B cell (primary cell): Measurements from ENCODE around the gene CCL25. TPM values are rescaled to one million over a fixed set of nuclear protein-coding genes. Genes with fewer than 3 reads are reported as not detected.

ENCODE experiments used
- ATAC-seq: fragments of 200-7000 bp; cut with Tn5 transposase; one replicate; pipeline ENCODE4 v1.10.0; 2021; ENCODE audit warnings: low read depth, mild to moderate bottlenecking, moderate number of reproducible peaks, moderate library complexity
- CTCF ChIA-PET: fragments of 350-600 bp; sonication (Branson Sonifier 250); formaldehyde crosslinking; loops from one replicate; lab custom pipeline; 2021; ENCODE audit warnings: antibody characterized with exemption, inconsistent platforms; lab: Charles Lee
- POLR2A ChIA-PET: fragments of 350-600 bp; sonication (Branson Sonifier 250); formaldehyde crosslinking; loops from one replicate; lab custom pipeline; 2021; ENCODE audit warnings: antibody characterized with exemption; lab: Charles Lee
- DNase-seq: peaks from one replicate; pipeline ENCODE4 v3.0.0; 2013
- H2AFZ ChIP-seq: 2 replicates; pipeline ENCODE4 v1.6.1; 2012; ENCODE audit warnings: mild to moderate bottlenecking, low read depth, low read length; ENCODE audit not compliant: insufficient read depth, poor library complexity, severe bottlenecking
- H3K27ac ChIP-seq, 2 donors: 1 replicate in 1 of 2; 2 replicates in 1 of 2; pipeline ENCODE4 v1.5.1; 2012 to 2013; ENCODE audit warnings: low read length in 2 of 2, mild to moderate bottlenecking in 2 of 2, moderate library complexity in 1 of 2
- H3K27me3 ChIP-seq, 4 experiments: fragments of 200-600 bp in 1 of 4; sonication (generic) in 1 of 4; replicated peaks in 1 of 4; 1 replicate in 2 of 4; 2 replicates in 2 of 4; pipeline versions ENCODE4 v1.6.1 to v1.7.0; 2013 to 2016; ENCODE audit warnings: low read length in 3 of 4, mild to moderate bottlenecking in 2 of 4, mixed read lengths in 1 of 4, moderate library complexity in 1 of 4; ENCODE audit not compliant: insufficient read depth in 4 of 4, control insufficient read depth in 3 of 4; ENCODE audit errors: control extremely low read depth in 1 of 4
- H3K36me3 ChIP-seq, 2 experiments: replicated peaks in 1 of 2; 1 replicate in 1 of 2; 2 replicates in 1 of 2; pipeline versions ENCODE4 v1.6.1 to v1.7.1; 2013; ENCODE audit warnings: low read length in 1 of 2; ENCODE audit not compliant: insufficient read depth in 2 of 2, control insufficient read depth in 1 of 2; ENCODE audit errors: control extremely low read depth in 1 of 2, extremely low read depth in 1 of 2
- H3K4me1 ChIP-seq, 2 donors: fragments of 200-600 bp in 1 of 2; sonication (generic) in 1 of 2; 1 replicate in 1 of 2; 2 replicates in 1 of 2; pipeline versions ENCODE4 v1.5.1 to v1.6.1; 2013 to 2017; ENCODE audit warnings: low read length in 2 of 2; ENCODE audit not compliant: control insufficient read depth in 2 of 2, insufficient read depth in 2 of 2
- H3K4me2 ChIP-seq: replicated peaks from 2 replicates; pipeline ENCODE3; 2012; ENCODE audit warnings: mild to moderate bottlenecking, low read depth, low read length; ENCODE audit not compliant: poor library complexity, severe bottlenecking
- H3K4me3 ChIP-seq, 5 experiments: fragments of 200-600 bp in 1 of 5; sonication (generic) in 1 of 5; 1 replicate in 3 of 5; 2 replicates in 2 of 5; pipeline versions ENCODE4 v1.5.1 to v1.7.0; 2011 to 2016; ENCODE audit warnings: low read length in 4 of 5, mild to moderate bottlenecking in 4 of 5, low read depth in 2 of 5, control low read depth in 1 of 5, moderate library complexity in 1 of 5; ENCODE audit not compliant: insufficient read depth in 1 of 5; ENCODE audit errors: control extremely low read depth in 1 of 5, extremely low read depth in 1 of 5
- H3K79me2 ChIP-seq: fragments of 200-600 bp; sonication (generic); one replicate; pipeline ENCODE4 v1.6.0; 2016; ENCODE audit warnings: low read length; ENCODE audit not compliant: control insufficient read depth, insufficient read depth
- H3K9ac ChIP-seq: fragments of 200-600 bp; sonication (generic); 2 replicates; pipeline ENCODE4 v1.6.1; 2017; ENCODE audit warnings: mild to moderate bottlenecking, low read length, moderate library complexity
- H3K9me3 ChIP-seq, 3 donors: one replicate each; pipeline versions ENCODE4 v1.6.1 to v1.7.1; 2013; ENCODE audit warnings: low read length in 2 of 3; ENCODE audit not compliant: control insufficient read depth in 2 of 3, insufficient read depth in 1 of 3; ENCODE audit errors: control extremely low read depth in 1 of 3
- H4K20me1 ChIP-seq: 2 replicates; pipeline ENCODE4 v1.6.0; 2012; ENCODE audit warnings: mild to moderate bottlenecking, low read length; ENCODE audit not compliant: insufficient read depth, control insufficient read depth, poor library complexity, severe bottlenecking
- H3K27ac Mint-ChIP-seq: one replicate; pipeline ENCODE4 v1.8.0; 2021; ENCODE audit warnings: mixed read lengths
- H3K27me3 Mint-ChIP-seq: one replicate; pipeline ENCODE4 v1.8.0; 2021; ENCODE audit warnings: mixed read lengths
- H3K4me1 Mint-ChIP-seq: one replicate; pipeline ENCODE4 v1.8.0; 2021; ENCODE audit warnings: mixed read lengths
- H3K4me3 Mint-ChIP-seq: one replicate; pipeline ENCODE4 v1.8.0; 2021; ENCODE audit warnings: mixed read lengths
- H3K9me3 Mint-ChIP-seq: one replicate; pipeline ENCODE4 v1.8.0; 2022; ENCODE audit warnings: mixed read lengths; ENCODE audit not compliant: insufficient read depth
- EZH2 ChIP-seq: IDR thresholded peaks from 2 replicates; pipeline ENCODE4 v1.6.1; 2012; ENCODE audit warnings: borderline replicate concordance, low read depth, mild to moderate bottlenecking, moderate library complexity, low read length; ENCODE audit not compliant: insufficient read depth, poor library complexity, severe bottlenecking
- WGBS: methylation state at CpG from one replicate; pipeline ENCODE4 v1.1.5; 2013; ENCODE audit warnings: missing lambda C conversion rate; ENCODE audit not compliant: insufficient coverage; 5-methylcytosine and 5-hydroxymethylcytosine counted together
- intact Hi-C: fragments of 100-400 bp; cut with micrococcal nuclease; formaldehyde crosslinking; loops from one replicate; pipeline ENCODE4 v1.10.0; 2022
- polyA minus RNA-seq: library from RNA; depleted of rRNA, polyadenylated mRNA; stranded (reverse); fragments of >200 nt; gene quantifications from 2 replicates; pipeline ENCODE4 v1.2.3, GENCODE V29; 2012
- polyA plus RNA-seq: library from polyadenylated mRNA; depleted of rRNA; stranded (reverse); fragments of >200 nt; gene quantifications from 2 replicates; pipeline ENCODE4 v1.2.3, GENCODE V29; 2012
- total RNA-seq, 2 donors: library from RNA; stranded (reverse); fragments of 120-200 nt in 1 of 2; gene quantifications; 1 replicate in 1 of 2; 2 replicates in 1 of 2; pipeline versions ENCODE4 v1.2.3 to v1.2.4, GENCODE V29; 2013 to 2022
- TF ChIP-seq, protein P1 (sequence below): fragments of 200-600 bp; IDR thresholded peaks from one replicate; pipeline ENCODE4 v1.8.0; 2022; ENCODE audit warnings: antibody characterized with exemption, mild to moderate bottlenecking

CCL25 gene, protein sequence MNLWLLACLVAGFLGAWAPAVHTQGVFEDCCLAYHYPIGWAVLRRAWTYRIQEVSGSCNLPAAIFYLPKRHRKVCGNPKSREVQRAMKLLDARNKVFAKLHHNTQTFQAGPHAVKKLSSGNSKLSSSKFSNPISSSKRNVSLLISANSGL
- not detected in 2 replicates for total RNA-seq
- not detected for total RNA-seq (2013)
- 0.28 TPM in 1 of 2 replicates, not detected in the other for polyA plus RNA-seq
- polyA minus RNA-seq: 0.51 TPM in 1 of 2 replicates, not detected in the other

DNA sequence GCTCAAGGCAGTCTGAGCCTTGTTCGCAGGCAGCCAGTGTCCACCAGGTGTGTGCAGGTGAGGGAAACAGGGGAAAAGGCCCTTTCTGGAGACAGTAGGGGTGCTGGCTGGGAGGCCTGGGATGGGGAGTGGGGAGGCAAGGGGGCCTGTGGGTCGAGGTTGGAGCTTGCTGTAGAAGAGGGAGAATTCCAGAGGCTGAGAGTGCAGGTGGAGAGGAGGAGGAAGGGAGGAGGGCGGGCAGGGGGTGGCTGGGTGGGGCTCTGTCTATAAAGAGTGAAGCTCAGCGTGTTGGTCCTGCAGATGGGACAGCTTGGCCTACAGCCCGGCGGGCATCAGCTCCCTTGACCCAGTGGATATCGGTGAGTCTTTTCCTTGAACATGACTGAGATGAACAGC is at the start of gene CCL25:
Gene CCL25, plus strand, starts transcription at position 297 of the 396 bp plus-strand sequence. CDS start 290 bp downstream, outside the sequence.
- Histone ChIP-seq H4K20me1 (no peaks in the 10 kb centered on the region), H3K79me2 (no peaks in the 10 kb centered on the region), H3K4me2 (peak within 1 kb of the TSS; percentile 31), H3K27ac (peak within 1 kb of the TSS in 1 of 2 donors; percentile 30), H3K4me1 (peaks cover 13 to 23% of the 10 kb centered on the region in 2 donors), H2AFZ (peak within 1 kb of the TSS; percentile 46), H3K4me3 (no peak within 1 kb of the TSS), H3K9me3 (peaks cover 0 to 9% (median 0%) of the 10 kb centered on the region in 3 donors), H3K9ac (no peak within 1 kb of the TSS), H3K27me3 (no peaks in the 10 kb centered on the region), H3K36me3 (no peaks in the 10 kb centered on the region)
- DNase-seq: no peak
- TF ChIP-seq, protein P1, sequence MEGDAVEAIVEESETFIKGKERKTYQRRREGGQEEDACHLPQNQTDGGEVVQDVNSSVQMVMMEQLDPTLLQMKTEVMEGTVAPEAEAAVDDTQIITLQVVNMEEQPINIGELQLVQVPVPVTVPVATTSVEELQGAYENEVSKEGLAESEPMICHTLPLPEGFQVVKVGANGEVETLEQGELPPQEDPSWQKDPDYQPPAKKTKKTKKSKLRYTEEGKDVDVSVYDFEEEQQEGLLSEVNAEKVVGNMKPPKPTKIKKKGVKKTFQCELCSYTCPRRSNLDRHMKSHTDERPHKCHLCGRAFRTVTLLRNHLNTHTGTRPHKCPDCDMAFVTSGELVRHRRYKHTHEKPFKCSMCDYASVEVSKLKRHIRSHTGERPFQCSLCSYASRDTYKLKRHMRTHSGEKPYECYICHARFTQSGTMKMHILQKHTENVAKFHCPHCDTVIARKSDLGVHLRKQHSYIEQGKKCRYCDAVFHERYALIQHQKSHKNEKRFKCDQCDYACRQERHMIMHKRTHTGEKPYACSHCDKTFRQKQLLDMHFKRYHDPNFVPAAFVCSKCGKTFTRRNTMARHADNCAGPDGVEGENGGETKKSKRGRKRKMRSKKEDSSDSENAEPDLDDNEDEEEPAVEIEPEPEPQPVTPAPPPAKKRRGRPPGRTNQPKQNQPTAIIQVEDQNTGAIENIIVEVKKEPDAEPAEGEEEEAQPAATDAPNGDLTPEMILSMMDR: no peak
- no peak for TF ChIP-seq EZH2
- intact Hi-C loops: no loop called here
- Mint-ChIP-seq H3K9me3 (no peaks in the 10 kb centered on the region), H3K4me1 (peaks cover 13% of the 10 kb centered on the region), H3K27me3 (peaks cover 2% of the 10 kb centered on the region), H3K27ac (peak within 1 kb of the TSS; percentile 50), H3K4me3 (peak within 1 kb of the TSS; percentile 34)
- WGBS: 93% methylated on average over 6 of the region's 7 CpGs
- POLR2A ChIA-PET: no interaction called here
- CTCF ChIA-PET: interaction anchor here (0.5 to 0.6 kb wide), 2 partner anchors 10 to 15 kb away, joined by 3 to 5 read pairs; no protein-coding TSS in a partner anchor
- ATAC-seq: no peak

DNA sequence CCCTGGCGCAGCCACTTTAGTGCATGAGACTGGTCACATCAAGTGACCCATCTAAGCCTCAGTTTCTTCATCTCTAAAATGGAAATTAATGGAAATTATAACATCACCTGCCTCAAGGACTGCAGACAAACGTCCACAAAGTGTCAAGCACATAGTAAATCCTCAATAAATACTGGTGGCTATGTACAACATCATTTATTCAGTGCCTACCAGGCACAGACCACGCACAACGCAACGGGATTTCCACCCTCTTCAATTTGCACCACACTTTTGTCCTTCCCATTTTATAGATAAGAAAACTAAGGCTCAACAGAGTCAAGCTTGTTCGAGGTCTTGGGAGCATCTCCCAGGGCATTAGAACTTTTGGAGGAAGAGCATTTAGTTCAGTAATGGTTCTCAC is 48.6 kb upstream of the CCL25 start:
- H3K4me1 ChIP-seq: peaks cover 25 to 42% of the 10 kb centered on the region in 2 donors
- TF ChIP-seq, protein P1: no peak
- TF ChIP-seq EZH2: no peak

More for the DNA sequence above, 48.6 kb upstream of the CCL25 start:
- Histone ChIP-seq H2AFZ (no peak overlapping the region), H3K4me2 (peak overlapping the region; percentile 89), H3K79me2 (peaks cover 63% of the 10 kb centered on the region), H3K27me3 (no peaks in the 10 kb centered on the region), H3K36me3 (peaks cover 1 to 3% of the 10 kb centered on the region in 2 experiments), H3K27ac (peak overlapping the region in 1 of 2 donors; percentile 1), H3K4me3 (peak overlapping the region in 3 of 5 experiments; percentile 45 to 66 (median 56)), H3K9ac (peak overlapping the region; percentile 3), H3K9me3 (no peaks in the 10 kb centered on the region), H4K20me1 (peaks cover 56% of the 10 kb centered on the region)
- DNase-seq (no peak), ATAC-seq (no peak)
- H3K4me3 Mint-ChIP-seq: peak overlapping the region; percentile 95
- CTCF ChIA-PET: interaction anchor here (0.8 to 3.6 kb wide), 2 partner anchors 14 to 60 kb away, joined by 3 to 18 read pairs; partner anchors contain the start of gene TIMM44
- intact Hi-C loops: no loop called here
- POLR2A ChIA-PET: interaction anchor here (1.7 kb wide), 1 partner anchor 60 kb away, joined by 5 read pairs; the partner anchor contains the start of gene TIMM44
- H3K27me3 Mint-ChIP-seq: no peaks in the 10 kb centered on the region
- H3K4me1 Mint-ChIP-seq: peaks cover 46% of the 10 kb centered on the region
- peak overlapping the region; percentile 85 for H3K27ac Mint-ChIP-seq
- no peaks in the 10 kb centered on the region for H3K9me3 Mint-ChIP-seq
- 44% methylated on average over 2 of the region's 6 CpGs for WGBS
